GM18502 (cell line): ENCODE measurements around the gene LZTS2.

Experiments used
- ATAC-seq: cut with Tn5 transposase; IDR thresholded peaks from one replicate; pipeline ENCODE4 v1.9.1; 2021; ENCODE audit warnings: mild to moderate bottlenecking; ENCODE audit not compliant: unreplicated experiment, poor library complexity

The LZTS2 gene

DNA sequence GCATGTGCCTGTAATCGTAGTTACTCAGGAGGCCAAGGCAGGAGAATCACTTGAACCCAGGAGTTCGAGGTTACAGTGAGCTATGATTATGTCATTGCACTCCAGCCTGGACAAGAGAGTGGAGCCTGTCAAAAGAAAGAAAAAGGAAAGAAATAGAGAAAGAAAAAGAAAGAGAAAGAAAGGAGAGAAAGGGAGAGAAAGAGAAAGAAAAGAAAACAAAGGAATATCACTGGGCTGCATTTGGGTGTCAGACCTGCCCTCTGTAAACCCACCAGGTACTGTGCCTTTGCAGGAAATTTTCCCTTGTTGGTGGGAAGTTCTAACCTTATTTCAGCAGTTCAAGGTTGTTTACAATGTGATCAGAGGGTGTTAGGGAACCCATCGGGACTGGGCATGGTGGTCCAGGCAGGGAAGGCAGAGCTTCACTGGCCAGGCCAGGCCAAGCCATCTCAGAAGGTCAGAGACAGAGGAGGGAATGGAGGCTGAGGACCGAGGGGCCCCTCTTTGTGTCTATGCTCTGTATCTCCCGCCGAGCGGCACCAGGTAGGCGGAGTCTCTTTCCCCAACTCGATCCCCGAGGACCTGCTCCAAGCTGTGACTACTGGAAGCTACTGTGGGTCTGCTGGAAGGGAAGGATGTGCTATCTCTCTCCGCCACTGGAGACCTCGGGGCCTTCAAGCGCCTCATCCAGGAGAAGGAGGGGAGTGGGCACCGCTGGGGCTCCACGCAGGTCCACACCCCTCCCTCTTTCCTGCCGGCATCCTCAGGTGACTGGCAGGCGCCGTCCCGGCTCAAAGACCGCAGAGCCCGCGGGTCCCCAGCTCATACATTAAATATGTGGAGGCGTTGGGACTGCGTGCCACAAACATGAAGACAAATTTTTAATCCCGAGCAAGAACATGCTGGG lies 47.0 kb downstream of the LZTS2 start:
- no peak for ATAC-seq

DNA sequence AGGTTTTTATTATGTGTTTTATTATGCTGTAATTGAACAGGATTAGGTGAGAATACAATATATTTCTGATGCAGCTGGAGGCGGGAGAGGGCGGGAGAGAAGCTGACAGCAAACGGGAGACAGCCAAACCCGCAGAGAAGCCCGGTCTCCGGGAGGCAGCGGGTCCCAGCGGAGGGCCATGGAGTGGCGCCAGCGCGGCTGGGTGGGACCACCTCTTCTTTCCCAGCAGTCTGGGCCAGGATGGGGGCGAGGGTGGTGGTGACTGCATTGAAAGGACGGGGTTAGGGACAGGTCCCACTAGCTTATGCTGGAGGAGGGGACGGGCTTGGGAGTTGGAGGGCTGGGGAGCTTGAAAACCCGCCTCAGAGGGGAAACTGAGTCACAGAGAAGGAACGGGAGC lies 47.7 kb downstream of the LZTS2 start:
- no peak for ATAC-seq

DNA sequence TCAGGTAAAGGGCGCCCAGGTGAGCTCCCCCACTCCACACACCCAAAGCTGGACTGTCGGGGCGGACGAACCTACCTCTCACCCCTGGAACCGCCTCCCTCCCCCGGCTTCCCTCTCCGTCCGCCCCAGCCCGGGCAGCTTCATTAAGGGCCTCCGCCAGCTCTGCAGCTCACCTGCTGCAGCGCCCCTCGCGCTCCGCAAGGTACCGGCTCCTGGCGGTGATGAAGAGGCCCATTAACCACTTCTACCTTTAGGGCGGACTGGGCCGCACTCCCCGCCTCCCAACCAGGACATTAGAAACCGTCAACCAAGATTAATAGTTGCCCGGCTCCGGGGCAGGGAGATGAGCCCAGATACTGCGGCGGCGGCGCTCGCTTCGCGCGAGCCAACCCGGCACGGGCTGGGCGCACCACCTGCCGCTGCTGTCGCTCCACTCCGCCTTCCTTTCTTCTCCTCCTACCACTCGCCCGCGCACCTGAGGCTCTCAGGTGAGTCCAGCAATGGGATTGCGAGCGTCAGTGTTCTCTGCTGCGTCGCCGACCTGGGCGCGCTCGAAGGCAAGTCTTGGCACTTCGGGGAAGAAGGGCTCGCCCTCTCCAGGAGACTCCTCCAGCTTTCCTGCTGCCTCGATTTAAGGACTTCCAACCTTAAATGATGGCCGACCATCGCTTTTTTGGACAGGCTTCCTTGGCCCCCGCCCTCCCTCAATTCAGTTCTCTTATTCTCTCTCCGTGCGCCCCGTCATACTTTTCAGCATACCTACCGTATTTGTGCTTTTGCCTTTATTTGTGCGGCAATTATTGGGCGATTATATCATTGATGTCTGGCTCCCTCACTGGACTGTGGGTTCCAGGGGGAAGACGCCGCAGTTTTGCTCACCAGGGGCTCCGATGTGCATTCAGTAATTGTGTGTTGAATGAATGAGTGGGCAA lies 48.6 kb downstream of the LZTS2 start:
- ATAC-seq = no peak

DNA sequence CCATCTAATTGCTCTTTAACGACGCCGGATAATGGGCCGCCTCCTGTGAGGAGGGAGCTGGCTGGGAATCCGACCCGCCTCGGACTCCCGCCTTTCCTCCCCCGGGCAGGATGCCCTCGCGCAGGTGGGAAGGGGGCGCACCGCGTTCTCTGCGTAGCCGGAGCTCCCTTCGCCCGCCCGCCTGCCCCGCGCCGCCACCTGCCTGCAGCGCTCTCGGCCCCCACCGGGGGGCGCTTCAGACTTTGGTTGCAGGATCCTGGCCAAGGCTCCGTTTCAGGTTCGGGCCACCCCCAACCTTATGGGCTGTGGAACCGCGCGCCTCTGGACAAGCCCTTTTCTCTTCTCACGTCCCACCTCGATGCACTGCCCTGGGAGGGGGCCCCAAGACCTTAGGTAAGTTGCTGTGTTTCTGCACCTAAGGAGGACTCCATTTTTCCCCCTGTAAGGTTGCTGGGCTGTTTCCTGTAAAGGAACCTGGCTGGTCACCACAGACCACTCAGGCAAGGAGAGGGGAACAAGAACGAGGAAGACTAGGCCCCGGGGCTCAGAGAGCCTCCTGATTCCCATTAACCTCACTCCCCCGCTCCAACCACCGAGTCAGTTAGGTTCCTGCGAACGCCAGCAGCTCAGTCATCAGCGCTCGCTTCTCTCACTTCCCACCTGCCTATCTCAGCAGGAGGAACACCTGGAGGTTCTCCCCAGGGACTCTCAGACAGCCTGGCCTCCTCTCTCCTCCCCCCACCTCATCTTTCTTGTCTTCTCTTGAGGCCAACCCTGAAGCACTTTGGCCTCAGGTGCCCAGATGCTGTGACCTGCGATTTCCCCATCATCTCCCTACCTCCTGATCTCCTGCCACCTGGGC lies 50.8 kb downstream of the LZTS2 start:
- peak; percentile 58 for ATAC-seq

DNA sequence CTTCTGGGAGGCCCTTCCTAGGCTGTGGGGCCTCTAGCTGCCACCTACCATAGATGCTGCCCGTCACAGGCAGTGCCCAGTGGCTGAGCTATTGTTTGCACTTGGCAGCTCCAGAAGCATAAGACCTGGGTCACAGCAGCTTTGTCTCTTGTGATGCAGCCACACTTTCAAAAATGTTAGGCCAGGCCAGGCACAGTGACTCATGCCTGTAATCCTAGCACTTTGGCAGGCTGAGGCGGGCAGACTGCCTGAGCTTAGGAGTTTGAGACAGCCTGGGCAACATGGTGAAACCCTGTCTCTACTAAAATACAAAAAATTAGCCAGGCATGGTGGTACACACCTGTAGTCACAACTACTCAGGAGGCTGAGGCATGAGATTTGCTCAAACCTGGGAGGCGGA lies 52.7 kb downstream of the LZTS2 start:
- no peak for ATAC-seq

DNA sequence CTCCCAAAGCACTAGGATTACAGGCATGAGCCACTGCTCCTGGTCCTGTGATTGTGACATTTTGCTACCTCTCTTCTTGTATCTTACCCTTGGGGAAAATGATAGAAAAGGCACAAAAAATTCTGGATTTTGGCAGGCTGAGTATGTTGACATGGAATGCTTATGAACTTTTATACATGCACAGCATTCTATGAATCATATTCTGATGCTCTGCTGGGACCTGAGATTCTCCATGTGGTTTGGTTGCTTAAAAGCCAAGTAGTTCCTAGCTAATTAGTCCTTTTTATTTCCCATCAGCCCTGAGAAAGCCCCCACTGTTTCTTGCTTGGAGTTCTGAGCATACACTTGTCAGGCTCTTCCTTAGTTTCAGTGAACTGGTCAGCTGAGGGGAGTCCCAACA lies 53.9 kb downstream of the LZTS2 start:
- ATAC-seq = no peak

DNA sequence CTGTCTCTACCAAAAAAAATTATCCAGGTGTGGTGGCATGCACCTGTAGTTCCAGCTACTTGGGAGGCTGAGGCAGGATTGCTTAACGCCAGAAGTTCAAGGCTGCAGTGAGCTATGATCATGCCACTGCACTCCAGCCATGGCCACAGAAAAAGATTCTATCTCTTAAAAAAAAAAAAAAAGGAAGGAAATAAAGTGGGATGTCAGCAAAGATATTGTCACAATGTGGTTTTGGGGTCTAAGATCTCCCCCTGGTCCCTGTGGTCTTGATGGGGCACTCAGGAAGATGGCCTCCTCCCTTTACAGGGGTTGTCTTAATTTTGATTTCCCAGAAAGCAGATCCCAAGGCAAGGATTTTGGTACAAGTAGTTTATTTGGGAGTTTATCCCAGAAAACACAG lies 54.7 kb downstream of the LZTS2 start:
- no peak for ATAC-seq

DNA sequence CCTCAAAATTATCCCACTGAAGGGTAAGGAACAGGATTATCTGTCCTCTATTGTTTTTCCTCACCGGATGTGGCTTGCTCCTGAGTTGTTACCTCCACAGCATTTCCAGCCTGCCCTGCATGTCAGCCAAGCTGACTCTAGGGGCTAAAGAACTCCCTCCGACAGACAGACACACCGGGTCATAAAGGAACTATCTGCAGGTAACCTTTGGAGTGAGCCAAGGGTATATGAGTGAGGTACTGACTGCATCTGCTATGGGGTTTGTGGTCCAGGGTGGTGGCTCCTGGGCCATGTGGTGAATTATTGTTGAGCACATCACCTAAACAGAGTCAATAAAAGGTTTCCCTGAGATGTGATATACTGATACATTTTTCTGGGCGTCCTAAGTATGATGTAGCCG lies 55.3 kb downstream of the LZTS2 start:
- no peak for ATAC-seq

DNA sequence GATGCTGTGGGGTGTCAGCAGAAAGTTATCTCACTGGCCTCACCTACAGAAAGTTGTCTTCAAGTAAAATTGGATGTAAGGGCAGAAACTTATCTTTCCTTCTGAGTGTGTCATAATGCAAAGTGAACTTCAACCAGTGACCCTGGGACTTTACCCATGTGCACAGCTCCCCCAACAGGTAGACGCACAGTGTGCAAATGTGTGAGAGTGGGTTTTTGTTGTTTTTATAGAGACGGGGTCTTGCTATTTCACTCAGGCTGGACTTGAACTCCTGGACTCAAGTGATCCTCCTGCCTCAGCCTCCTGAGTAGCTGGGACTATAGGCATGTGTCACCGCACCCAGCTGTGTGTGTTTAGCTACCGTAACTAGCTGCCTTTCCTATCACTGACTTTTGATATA lies 55.8 kb downstream of the LZTS2 start:
- ATAC-seq = no peak

DNA sequence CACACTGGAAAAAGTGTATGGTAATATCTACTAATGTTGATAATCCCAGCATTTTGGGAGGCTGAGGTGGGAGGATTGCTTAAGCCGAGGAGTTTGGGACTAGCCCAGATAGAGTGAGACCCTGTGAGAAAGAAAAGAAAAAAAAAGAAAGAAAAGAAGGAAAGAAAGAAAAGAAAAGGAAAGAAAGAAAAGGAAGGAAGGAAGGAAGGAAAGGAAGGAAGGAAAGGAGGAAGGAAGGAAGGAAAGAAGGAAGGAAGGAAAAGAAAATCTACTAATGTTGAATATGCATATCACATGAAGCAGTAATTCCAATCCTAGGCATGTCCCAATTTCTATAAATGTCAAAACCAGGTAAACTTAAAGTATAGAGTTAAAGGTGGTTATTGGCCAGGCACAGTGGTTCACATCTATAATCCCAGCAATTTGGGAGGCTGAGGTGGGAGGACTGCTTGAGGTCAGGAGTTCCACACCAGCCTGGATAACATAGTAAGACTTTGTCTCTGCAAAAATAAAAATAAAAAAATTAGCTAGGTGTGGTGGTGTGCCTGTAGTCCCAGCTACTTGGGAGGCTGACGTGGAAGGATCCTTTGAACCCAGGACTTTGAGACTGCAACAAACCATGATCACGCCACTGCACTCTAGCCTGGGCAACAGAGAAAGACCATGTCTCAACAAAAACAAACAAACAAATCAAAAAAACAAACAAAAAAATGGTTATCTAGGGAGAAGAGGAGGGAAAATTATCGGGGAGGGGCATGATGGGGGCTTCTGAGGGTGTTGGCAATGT lies 57.0 kb downstream of the LZTS2 start:
- no peak for ATAC-seq
